Smooth muscle cell (in vitro differentiated cells): ENCODE measurements around the gene MDP1. TPM values are rescaled to one million over a fixed set of nuclear protein-coding genes. Genes with fewer than 3 reads are reported as not detected.

Experiments used
- DNase-seq: peaks from one replicate; lab custom pipeline; 2025; ENCODE audit not compliant: unreplicated experiment; lab: John Stamatoyannopoulos, UW
- H2AFZ ChIP-seq: fragments of 200-600 bp; sonication (generic); 2 replicates; pipeline ENCODE4 v1.6.0; 2016; ENCODE audit warnings: antibody characterized with exemption, low read depth, mild to moderate bottlenecking
- H3F3A ChIP-seq: fragments of 200-600 bp; sonication (generic); 2 replicates; pipeline ENCODE4 v1.6.0; 2017; ENCODE audit warnings: antibody characterized with exemption, low read depth
- H3K27ac ChIP-seq: fragments of 200-600 bp; sonication (generic); 2 replicates; pipeline ENCODE4 v1.5.1; 2016; ENCODE audit warnings: low read depth, mild to moderate bottlenecking
- H3K27me3 ChIP-seq: fragments of 200-600 bp; sonication (generic); 2 replicates; pipeline ENCODE4 v1.6.1; 2016; ENCODE audit warnings: low read depth, mild to moderate bottlenecking
- H3K36me3 ChIP-seq: fragments of 200-600 bp; sonication (generic); 2 replicates; pipeline ENCODE4 v1.5.1; 2016; ENCODE audit warnings: low read depth
- H3K4me1 ChIP-seq: fragments of 200-600 bp; sonication (generic); 2 replicates; pipeline ENCODE4 v1.5.1; 2016; ENCODE audit warnings: low read depth
- H3K4me2 ChIP-seq: fragments of 200-600 bp; sonication (generic); 2 replicates; pipeline ENCODE4 v1.6.0; 2016; ENCODE audit warnings: mild to moderate bottlenecking
- H3K4me3 ChIP-seq: fragments of 200-600 bp; sonication (generic); 2 replicates; pipeline ENCODE4 v1.5.1; 2016; ENCODE audit warnings: mild to moderate bottlenecking
- H3K79me2 ChIP-seq: fragments of 200-600 bp; sonication (generic); 2 replicates; pipeline ENCODE4 v1.6.0; 2016; ENCODE audit warnings: low read depth, mild to moderate bottlenecking
- H3K9ac ChIP-seq: fragments of 200-600 bp; sonication (generic); 2 replicates; pipeline ENCODE4 v1.6.0; 2016; ENCODE audit warnings: low read depth
- H3K9me3 ChIP-seq: fragments of 200-600 bp; sonication (generic); replicated peaks from 2 replicates; pipeline ENCODE4 v1.5.1; 2016; ENCODE audit warnings: low read depth
- H4K20me1 ChIP-seq: fragments of 200-600 bp; sonication (generic); 2 replicates; pipeline ENCODE4 v1.6.0; 2016; ENCODE audit warnings: low read depth
- WGBS: methylation state at CpG from one replicate; pipeline ENCODE4 v1.1.7; 2016; ENCODE audit warnings: low lambda C conversion rate; 5-methylcytosine and 5-hydroxymethylcytosine counted together
- polyA plus RNA-seq: library from polyadenylated mRNA; unstranded; fragments of >200 nt; fragmentation: Nextera tagmentation; extraction: Ambion mirVana; gene quantifications from 2 replicates; pipeline ENCODE4 v1.2.1, GENCODE V29; 2016
- total RNA-seq: library from RNA; depleted of rRNA; stranded (reverse); fragments of >200 nt; gene quantifications from 2 replicates; pipeline ENCODE4 v1.2.3, GENCODE V29; 2014
- TF ChIP-seq, protein P1 (sequence below): fragments of 200-600 bp; sonication (generic); IDR thresholded peaks from 2 replicates; pipeline ENCODE4 v1.5.1; 2017; ENCODE audit warnings: borderline replicate concordance, mild to moderate bottlenecking, antibody characterized with exemption; ENCODE audit not compliant: insufficient read depth, poor library complexity, severe bottlenecking

The MDP1 gene
- total and polyA plus RNA-seq, 2 experiments from 2014 or later: 31.0 to 42.3 TPM

GRCh38 chr14:24255438-24255837 is 39.6 kb upstream of the MDP1 start:
- WGBS: 81% methylated on average over 8 of the region's 8 CpGs
- Histone ChIP-seq H3K9ac (no peak overlapping the region), H3K9me3 (no peaks in the 10 kb centered on the region), H3K27ac (no peak overlapping the region), H3K36me3 (no peaks in the 10 kb centered on the region), H3K79me2 (no peaks in the 10 kb centered on the region), H3K4me3 (no peak overlapping the region), H2AFZ (no peak overlapping the region), H3K27me3 (no peaks in the 10 kb centered on the region), H3K4me1 (peaks cover 4% of the 10 kb centered on the region), H3F3A (no peaks in the 10 kb centered on the region), H3K4me2 (no peak overlapping the region), H4K20me1 (no peaks in the 10 kb centered on the region)
- TF ChIP-seq, protein P1, sequence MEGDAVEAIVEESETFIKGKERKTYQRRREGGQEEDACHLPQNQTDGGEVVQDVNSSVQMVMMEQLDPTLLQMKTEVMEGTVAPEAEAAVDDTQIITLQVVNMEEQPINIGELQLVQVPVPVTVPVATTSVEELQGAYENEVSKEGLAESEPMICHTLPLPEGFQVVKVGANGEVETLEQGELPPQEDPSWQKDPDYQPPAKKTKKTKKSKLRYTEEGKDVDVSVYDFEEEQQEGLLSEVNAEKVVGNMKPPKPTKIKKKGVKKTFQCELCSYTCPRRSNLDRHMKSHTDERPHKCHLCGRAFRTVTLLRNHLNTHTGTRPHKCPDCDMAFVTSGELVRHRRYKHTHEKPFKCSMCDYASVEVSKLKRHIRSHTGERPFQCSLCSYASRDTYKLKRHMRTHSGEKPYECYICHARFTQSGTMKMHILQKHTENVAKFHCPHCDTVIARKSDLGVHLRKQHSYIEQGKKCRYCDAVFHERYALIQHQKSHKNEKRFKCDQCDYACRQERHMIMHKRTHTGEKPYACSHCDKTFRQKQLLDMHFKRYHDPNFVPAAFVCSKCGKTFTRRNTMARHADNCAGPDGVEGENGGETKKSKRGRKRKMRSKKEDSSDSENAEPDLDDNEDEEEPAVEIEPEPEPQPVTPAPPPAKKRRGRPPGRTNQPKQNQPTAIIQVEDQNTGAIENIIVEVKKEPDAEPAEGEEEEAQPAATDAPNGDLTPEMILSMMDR: no peak
- DNase-seq: no peak

GRCh38 chr14:24254630-24255392 is 38.9 kb upstream of the MDP1 start:
- no peak for DNase-seq
- no peak overlapping the region for H3K4me2 ChIP-seq
- no peak overlapping the region for H3K9ac ChIP-seq
- H3K9me3 ChIP-seq: no peaks in the 10 kb centered on the region
- no peak overlapping the region for H3K4me3 ChIP-seq
- no peaks in the 10 kb centered on the region for H3K36me3 ChIP-seq
- peaks cover 4% of the 10 kb centered on the region for H3K4me1 ChIP-seq
- H4K20me1 ChIP-seq: no peaks in the 10 kb centered on the region
- WGBS: 96% methylated on average over 19 of the region's 19 CpGs
- no peak overlapping the region for H3K27ac ChIP-seq
- H3F3A ChIP-seq: no peaks in the 10 kb centered on the region
- no peaks in the 10 kb centered on the region for H3K27me3 ChIP-seq
- TF ChIP-seq, protein P1: no peak
- no peak overlapping the region for H2AFZ ChIP-seq
- H3K79me2 ChIP-seq: no peaks in the 10 kb centered on the region

DNA sequence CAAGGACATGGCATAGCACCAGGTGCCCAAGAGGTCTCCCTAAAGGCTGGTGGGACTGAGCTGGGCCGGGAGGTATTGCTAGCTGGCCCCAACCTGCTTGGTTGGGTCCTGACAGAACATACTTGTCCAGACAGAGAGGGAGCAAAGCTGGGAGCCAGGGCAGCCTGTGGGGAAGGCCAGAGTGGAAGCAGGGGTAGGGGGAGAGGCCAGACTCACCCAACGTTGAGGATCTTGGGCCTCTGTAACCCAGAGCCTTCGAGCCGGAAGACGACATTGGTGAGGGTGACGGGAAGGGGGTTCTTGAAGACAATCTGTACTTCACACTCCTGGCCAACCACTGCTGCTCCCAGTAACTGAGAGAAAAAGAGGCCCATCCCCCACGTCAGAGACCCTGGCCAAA is 38.1 kb upstream of the MDP1 start:
- no peaks in the 10 kb centered on the region for H3F3A ChIP-seq
- H3K27ac ChIP-seq: no peak overlapping the region
- no peaks in the 10 kb centered on the region for H3K36me3 ChIP-seq
- H3K4me2 ChIP-seq: no peak overlapping the region
- peaks cover 4% of the 10 kb centered on the region for H3K4me1 ChIP-seq
- WGBS: 90% methylated on average over 7 of the region's 7 CpGs
- H3K79me2 ChIP-seq: no peaks in the 10 kb centered on the region
- TF ChIP-seq, protein P1: no peak
- no peaks in the 10 kb centered on the region for H3K9me3 ChIP-seq
- no peak overlapping the region for H3K4me3 ChIP-seq
- no peak overlapping the region for H2AFZ ChIP-seq
- H3K9ac ChIP-seq: no peak overlapping the region
- H4K20me1 ChIP-seq: no peaks in the 10 kb centered on the region
- DNase-seq: no peak
- no peaks in the 10 kb centered on the region for H3K27me3 ChIP-seq
